HepG2 (cell line): Measurements from ENCODE around the gene PLEKHA6. TPM values are rescaled to one million over a fixed set of nuclear protein-coding genes. Genes with fewer than 3 reads are reported as not detected.
A peak's percentile ranks its signal among the peaks of the same experiment; 100 is the strongest.

Experiments used
- DMTF1 ChIP-seq: sonication (generic); formaldehyde crosslinking; IDR thresholded peaks from 2 replicates; pipeline ENCODE4 v1.4.0; 2020; ENCODE audit warnings: mild to moderate bottlenecking, missing genetic modification reagents
- ELF3 ChIP-seq: IDR thresholded peaks from 2 replicates; pipeline ENCODE4 v1.6.1; 2016; ENCODE audit warnings: missing genetic modification reagents, missing compliant biosample characterization
- FOXC1 ChIP-seq: sonication (generic); formaldehyde crosslinking; IDR thresholded peaks from 2 replicates; pipeline ENCODE4 v1.8.0; 2022; ENCODE audit warnings: mild to moderate bottlenecking, missing genetic modification reagents, borderline replicate concordance
- HBP1 ChIP-seq: IDR thresholded peaks from 2 replicates; pipeline ENCODE4 v1.6.1; 2016; ENCODE audit warnings: low read depth, control low read depth
- KAT7 ChIP-seq: IDR thresholded peaks from 2 replicates; pipeline ENCODE4 v1.6.1; 2018; ENCODE audit warnings: borderline replicate concordance, missing compliant biosample characterization
- KLF16 ChIP-seq, 2 experiments: sonication (generic) in 1 of 2; formaldehyde crosslinking in 1 of 2; IDR thresholded peaks; 2 replicates each; pipeline versions ENCODE4 v1.6.1 to v1.8.0; 2016 to 2023; ENCODE audit warnings: missing genetic modification reagents in 2 of 2, missing compliant biosample characterization in 1 of 2
- MBD4 ChIP-seq: IDR thresholded peaks from 2 replicates; pipeline ENCODE4 v1.6.1; 2012; ENCODE audit warnings: low read length, inconsistent platforms, borderline replicate concordance
- PAF1 ChIP-seq: IDR thresholded peaks from 2 replicates; pipeline ENCODE4 v1.6.1; 2016; ENCODE audit warnings: missing genetic modification reagents, missing compliant biosample characterization
- PHF8 ChIP-seq: sonication (generic); formaldehyde crosslinking; IDR thresholded peaks from 2 replicates; pipeline ENCODE4 v1.5.0; 2020; ENCODE audit warnings: missing genetic modification reagents
- SMAD9 ChIP-seq: sonication (generic); formaldehyde crosslinking; IDR thresholded peaks from 2 replicates; pipeline ENCODE4 v1.5.1; 2020; ENCODE audit warnings: mild to moderate bottlenecking, missing genetic modification reagents
- THAP11 ChIP-seq: IDR thresholded peaks from 2 replicates; pipeline ENCODE4 v1.6.1; 2016; ENCODE audit warnings: missing biosample characterization, missing genetic modification reagents
- USF2 ChIP-seq, 2 experiments: sonication (generic) in 1 of 2; formaldehyde crosslinking in 1 of 2; IDR thresholded peaks; 2 replicates each; pipeline versions ENCODE4 v1.5.1 to v1.6.1; 2011 to 2020; ENCODE audit warnings: borderline replicate concordance in 1 of 2, low read depth in 1 of 2, low read length in 1 of 2, mild to moderate bottlenecking in 1 of 2, missing genetic modification reagents in 1 of 2, moderate library complexity in 1 of 2
- ZBTB43 ChIP-seq: sonication (generic); formaldehyde crosslinking; conservative IDR thresholded peaks from 2 replicates; pipeline ENCODE4 v1.4.0; 2020; ENCODE audit warnings: missing genetic modification reagents
- ZNF230 ChIP-seq: sonication (generic); formaldehyde crosslinking; IDR thresholded peaks from 2 replicates; pipeline ENCODE4 v1.4.0; 2020; ENCODE audit warnings: mild to moderate bottlenecking, missing genetic modification reagents
- ZNF263 ChIP-seq: sonication (generic); formaldehyde crosslinking; IDR thresholded peaks from 2 replicates; pipeline ENCODE4 v1.4.0; 2020; ENCODE audit warnings: missing genetic modification reagents
- ZNF33A ChIP-seq: sonication (generic); formaldehyde crosslinking; IDR thresholded peaks from 2 replicates; pipeline ENCODE4 v1.5.1; 2020; ENCODE audit warnings: missing genetic modification reagents, mild to moderate bottlenecking, moderate library complexity, borderline replicate concordance
- ZNF33B ChIP-seq: sonication (generic); formaldehyde crosslinking; IDR thresholded peaks from 2 replicates; pipeline ENCODE4 v1.5.1; 2020; ENCODE audit warnings: mild to moderate bottlenecking, missing genetic modification reagents
- ZNF749 ChIP-seq: sonication (generic); formaldehyde crosslinking; IDR thresholded peaks from 2 replicates; pipeline ENCODE4 v1.8.0; 2022; ENCODE audit warnings: mild to moderate bottlenecking, missing genetic modification reagents, moderate library complexity, borderline replicate concordance
- ZNF75D ChIP-seq: sonication (generic); formaldehyde crosslinking; IDR thresholded peaks from 2 replicates; pipeline ENCODE4 v1.8.1; 2023; ENCODE audit warnings: missing genetic modification reagents, mild to moderate bottlenecking, borderline replicate concordance
- ZNF776 ChIP-seq: sonication (generic); formaldehyde crosslinking; IDR thresholded peaks from 2 replicates; pipeline ENCODE4 v1.4.0; 2020; ENCODE audit warnings: mild to moderate bottlenecking, missing genetic modification reagents
- ZNF777 ChIP-seq: sonication (generic); formaldehyde crosslinking; IDR thresholded peaks from 2 replicates; pipeline ENCODE4 v1.4.0; 2020; ENCODE audit warnings: missing genetic modification reagents
- ZNF839 ChIP-seq: sonication (generic); formaldehyde crosslinking; IDR thresholded peaks from 2 replicates; pipeline ENCODE4 v1.4.0; 2020; ENCODE audit warnings: missing genetic modification reagents, mild to moderate bottlenecking, borderline replicate concordance
- polyA plus RNA-seq, 8 experiments: library from polyadenylated mRNA; depleted of rRNA in 3 of 8; stranded (reverse) in 7 of 8; unstranded in 1 of 8; fragments of >200 nt; fragmentation: Illumina TruSeq in 4 of 8; extraction: Trizol in 4 of 8; gene quantifications; 2 replicates each; pipeline versions ENCODE4 v1.2.1 to v1.2.3, GENCODE V29; 2011 to 2016; ENCODE audit warnings: low read depth in 4 of 8, missing spikeins in 1 of 8, mixed read lengths in 1 of 8; ENCODE audit not compliant: insufficient read depth in 1 of 8
- total RNA-seq, 5 experiments: library from RNA; depleted of rRNA; stranded (reverse); fragments of >200 nt; fragmentation: Illumina TruSeq; extraction: Trizol; gene quantifications; 2 replicates each; pipeline ENCODE4 v1.2.3, GENCODE V29; 2016; ENCODE audit warnings: low read depth in 1 of 5

The PLEKHA6 gene
- total and polyA plus RNA-seq, 2 of the 13 experiments (the other 11 are each of a cell fraction or from before 2014, with no cell fraction given) = 5.3 to 11.4 TPM

GRCh38 chr1:204213668-204214662 lies 145.8 kb downstream of the PLEKHA6 start, which contains the start of gene GOLT1A (continued):
- TF ChIP-seq USF2 (IDR thresholded peaks at IDR 0.05; ENCODE audit: low read depth, low read length) (peak; percentile 6; the same call in 1 of the 2 replicates), USF2 (CRISPR knock-in tag; IDR thresholded peaks at IDR 0.05; ENCODE audit: borderline replicate concordance) (peak; percentile 77), SMAD9 (CRISPR knock-in tag) (0 out of 2 replicates have a peak, but pooled peaks have one; percentile 38), FOXC1 (peak; percentile 91), KLF16 (CRISPR knock-in tag; IDR thresholded peaks at IDR 0.05) (peak in 1 of 2 experiments; percentile 73; a peak in 1 of 4 replicates), ELF3 (CRISPR knock-in tag) (peak; percentile 68), ZNF33A (CRISPR knock-in tag) (no peak), HBP1 (no peak), THAP11 (CRISPR knock-in tag) (peak; percentile 78), KAT7 (CRISPR knock-in tag) (peak; percentile 86), MBD4 (no peak), ZBTB43 (CRISPR knock-in tag) (peak; percentile 60), ZNF33B (CRISPR knock-in tag) (no peak), ZNF230 (CRISPR knock-in tag) (peak; percentile 88), DMTF1 (CRISPR knock-in tag) (no peak), ZNF75D (CRISPR knock-in tag) (no peak), PAF1 (CRISPR knock-in tag) (no peak), ZNF263 (peak; percentile 86), ZNF749 (CRISPR knock-in tag) (peak; percentile 90; the same call in 1 of the 2 replicates), PHF8 (CRISPR knock-in tag) (peak; percentile 80), ZNF776 (CRISPR knock-in tag) (no peak), ZNF839 (CRISPR knock-in tag) (0 out of 2 replicates have a peak, but pooled peaks have one; percentile 32), ZNF777 (CRISPR knock-in tag) (peak; percentile 98)
